ENCODE results near the gene LIPE.

LIPE gene

DNA sequence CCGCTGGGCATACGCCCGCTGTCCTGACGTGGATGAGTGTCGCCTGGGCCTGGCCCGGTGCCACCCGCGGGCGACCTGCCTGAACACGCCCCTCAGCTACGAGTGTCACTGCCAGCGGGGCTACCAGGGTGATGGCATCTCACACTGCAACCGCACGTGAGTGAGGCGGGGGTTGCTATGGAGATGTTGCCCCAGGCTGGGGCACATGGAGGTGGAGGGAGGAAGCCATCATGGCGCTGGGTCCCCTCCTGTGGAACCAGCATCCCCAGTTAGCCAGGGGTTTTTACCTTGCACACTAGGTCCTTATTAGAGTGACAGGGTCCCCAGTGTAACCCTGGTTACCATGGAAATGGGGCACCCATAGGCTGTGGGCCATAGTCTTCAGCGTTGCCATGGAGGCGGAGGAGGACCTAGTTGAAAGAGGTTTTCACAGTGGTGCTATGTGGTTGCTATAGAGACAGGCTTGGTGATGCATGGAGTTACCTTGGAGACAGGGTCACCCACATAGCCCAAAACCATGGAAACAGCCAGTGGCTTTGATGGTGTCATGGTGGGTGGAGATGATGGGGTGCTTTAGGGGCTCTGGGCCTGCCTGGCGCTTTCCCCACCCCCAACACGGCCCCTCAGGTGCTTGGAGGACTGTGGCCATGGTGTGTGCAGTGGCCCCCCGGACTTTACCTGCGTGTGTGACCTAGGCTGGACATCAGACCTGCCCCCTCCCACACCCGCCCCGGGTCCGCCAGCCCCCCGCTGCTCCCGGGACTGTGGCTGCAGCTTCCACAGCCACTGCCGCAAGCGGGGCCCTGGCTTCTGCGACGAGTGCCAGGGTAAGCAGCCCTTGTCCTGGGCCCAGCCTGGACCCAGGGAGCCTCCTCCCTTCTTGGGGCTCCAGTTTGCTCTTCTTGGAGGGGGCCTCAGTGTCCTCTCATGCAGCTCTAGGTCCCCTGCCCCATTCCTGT lies 74.6 kb downstream of the LIPE start:
- H3K4me3 ChIP-seq (ENCODE audit: low read depth, low read length), result no peak overlapping the region
- TF ChIP-seq, protein P1, sequence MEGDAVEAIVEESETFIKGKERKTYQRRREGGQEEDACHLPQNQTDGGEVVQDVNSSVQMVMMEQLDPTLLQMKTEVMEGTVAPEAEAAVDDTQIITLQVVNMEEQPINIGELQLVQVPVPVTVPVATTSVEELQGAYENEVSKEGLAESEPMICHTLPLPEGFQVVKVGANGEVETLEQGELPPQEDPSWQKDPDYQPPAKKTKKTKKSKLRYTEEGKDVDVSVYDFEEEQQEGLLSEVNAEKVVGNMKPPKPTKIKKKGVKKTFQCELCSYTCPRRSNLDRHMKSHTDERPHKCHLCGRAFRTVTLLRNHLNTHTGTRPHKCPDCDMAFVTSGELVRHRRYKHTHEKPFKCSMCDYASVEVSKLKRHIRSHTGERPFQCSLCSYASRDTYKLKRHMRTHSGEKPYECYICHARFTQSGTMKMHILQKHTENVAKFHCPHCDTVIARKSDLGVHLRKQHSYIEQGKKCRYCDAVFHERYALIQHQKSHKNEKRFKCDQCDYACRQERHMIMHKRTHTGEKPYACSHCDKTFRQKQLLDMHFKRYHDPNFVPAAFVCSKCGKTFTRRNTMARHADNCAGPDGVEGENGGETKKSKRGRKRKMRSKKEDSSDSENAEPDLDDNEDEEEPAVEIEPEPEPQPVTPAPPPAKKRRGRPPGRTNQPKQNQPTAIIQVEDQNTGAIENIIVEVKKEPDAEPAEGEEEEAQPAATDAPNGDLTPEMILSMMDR (IDR thresholded peaks at IDR 0.05; ENCODE audit: low read depth, low read length), result no peak
- peak; percentile 11 for DNase-seq (ENCODE audit: low read depth, low spot score)
- in situ Hi-C loops (cut with HindIII; ENCODE audit: low sequenced_read_pairs), result no loop called here

Data from astrocyte of the spinal cord (primary cell).